K562 (cell line): ENCODE data around the gene BANK1. TPM values are rescaled to one million over a fixed set of nuclear protein-coding genes. Genes with fewer than 3 reads are reported as not detected.

Experiments used
- ATAC-seq: fragments of 200-7000 bp; cut with Tn5 transposase; 3 replicates; pipeline ENCODE4 v1.9.1; 2020; ENCODE audit warnings: moderate library complexity
- BruUV-seq: library from RNA; stranded (reverse); fragments of 400-500 nt; replicated peaks from 2 replicates; lab custom pipeline; 2021; lab: Mats Ljungman, UMichigan
- CTCF ChIA-PET: fragments of 300-600 bp; formaldehyde crosslinking; extraction: SDS; loops from one replicate; lab custom pipeline; 2021; ENCODE audit warnings: low intra/inter-chr PET ratio; lab: Yijun Ruan, JAX
- POLR2A ChIA-PET: fragments of 300-600, 350-650 bp; sonication (Branson Sonifier 250); formaldehyde crosslinking; extraction: SDS; loops from one replicate; lab custom pipeline; 2021; ENCODE audit warnings: antibody characterized with exemption, inconsistent platforms; lab: Yijun Ruan, JAX
- DNase-seq, 4 experiments: peaks; one replicate each; pipeline versions ENCODE4 v3.0.0 to v3.0.0-alpha.2; 2011 to 2018; ENCODE audit warnings: low spot score in 3 of 4, mixed read lengths in 3 of 4; ENCODE audit errors: extremely low read depth in 1 of 4
- FAIRE-seq: peaks from 2 replicates; lab custom pipeline; 2011; peaks lifted over from hg19 to GRCh38; lab: Jason Lieb, UNC
- H2AFZ ChIP-seq: 2 replicates; pipeline ENCODE4 v1.6.0; 2011; ENCODE audit warnings: low read depth, low read length, control low read depth, inconsistent platforms
- H3K27ac ChIP-seq: fragments of 200-600 bp; 3 replicates; pipeline ENCODE4 v1.8.0; 2011; ENCODE audit warnings: low read depth, mild to moderate bottlenecking, control low read depth, inconsistent platforms, low read length, moderate library complexity, mixed read lengths; ENCODE audit errors: extremely low read depth
- H3K27me3 ChIP-seq, 2 experiments: fragments of 300-600 bp in 1 of 2; 2 replicates in 1 of 2; 3 replicates in 1 of 2; pipeline versions ENCODE4 v1.6.0 to v1.8.0; 2011; ENCODE audit warnings: inconsistent platforms in 2 of 2, low read length in 2 of 2, mild to moderate bottlenecking in 1 of 2, mixed read lengths in 1 of 2, moderate library complexity in 1 of 2; ENCODE audit not compliant: control insufficient read depth in 2 of 2, insufficient read depth in 2 of 2
- H3K36me3 ChIP-seq: fragments of 300-600 bp; 3 replicates; pipeline ENCODE4 v1.8.0; 2011; ENCODE audit warnings: mild to moderate bottlenecking, low read length, inconsistent platforms; ENCODE audit not compliant: control insufficient read depth, insufficient read depth
- H3K4me1 ChIP-seq, 2 experiments: fragments of 200-600 bp in 1 of 2; replicated peaks in 1 of 2; 2 replicates in 1 of 2; 3 replicates in 1 of 2; pipeline versions ENCODE4 v1.5.1 to v1.8.0; 2011; ENCODE audit warnings: inconsistent platforms in 2 of 2, low read length in 2 of 2, mild to moderate bottlenecking in 1 of 2, mixed read lengths in 1 of 2, moderate library complexity in 1 of 2; ENCODE audit not compliant: control insufficient read depth in 2 of 2, insufficient read depth in 2 of 2
- H3K4me2 ChIP-seq: 2 replicates; pipeline ENCODE4 v1.6.1; 2011; ENCODE audit warnings: low read length, control low read depth, inconsistent platforms, mixed read lengths; ENCODE audit not compliant: insufficient read depth
- H3K4me3 ChIP-seq: fragments of 200-600 bp; sonication (generic), shearing (Covaris generic); 2 replicates; pipeline ENCODE4 v1.5.1; 2016; ENCODE audit warnings: control low read depth, inconsistent platforms
- H3K79me2 ChIP-seq: fragments of 200-600 bp; 3 replicates; pipeline ENCODE4 v1.8.0; 2011; ENCODE audit warnings: low read length, inconsistent platforms; ENCODE audit not compliant: control insufficient read depth, insufficient read depth
- H3K9ac ChIP-seq, 2 experiments: 2 replicates each; pipeline versions ENCODE4 v1.6.0 to v1.6.1; 2011; ENCODE audit warnings: low read depth in 2 of 2, low read length in 2 of 2, control low read depth in 1 of 2, inconsistent platforms in 1 of 2, mild to moderate bottlenecking in 1 of 2, mixed read lengths in 1 of 2; ENCODE audit not compliant: insufficient read depth in 1 of 2
- H3K9me1 ChIP-seq: one replicate; pipeline ENCODE4 v1.6.0; 2011; ENCODE audit warnings: inconsistent platforms, mild to moderate bottlenecking, low read length, moderate library complexity; ENCODE audit not compliant: control insufficient read depth, insufficient read depth
- H3K9me3 ChIP-seq: replicated peaks from 2 replicates; pipeline ENCODE4 v1.5.1; 2011; ENCODE audit warnings: low read depth, low read length, inconsistent platforms; ENCODE audit not compliant: control insufficient read depth, insufficient read depth
- H4K20me1 ChIP-seq: replicated peaks from 2 replicates; pipeline ENCODE4 v1.6.1; 2011; ENCODE audit warnings: low read length, inconsistent platforms, mixed read lengths; ENCODE audit not compliant: control insufficient read depth, insufficient read depth
- ATF1 ChIP-seq, 2 experiments: fragments of 450-650 bp in 1 of 2; IDR thresholded peaks; 2 replicates each; pipeline ENCODE4 v1.6.1; 2016; ENCODE audit warnings: missing compliant biosample characterization in 1 of 2, missing genetic modification characterization in 1 of 2
- GTF2E2 ChIP-seq: fragments of 200-800 bp; sonication (Bioruptor generic); IDR thresholded peaks from 2 replicates; pipeline ENCODE4 v1.6.1; 2016; ENCODE audit warnings: missing genetic modification characterization, missing compliant biosample characterization
- HDAC1 ChIP-seq, 2 experiments: fragments of 450-650 bp; IDR thresholded peaks; 2 replicates each; pipeline ENCODE4 v1.6.1; 2016 to 2017; ENCODE audit warnings: inconsistent platforms in 1 of 2, mild to moderate bottlenecking in 1 of 2, moderate library complexity in 1 of 2
- HMG20A ChIP-seq: fragments of 450-650 bp; formaldehyde crosslinking; conservative IDR thresholded peaks from 2 replicates; pipeline ENCODE4 v1.4.0; 2020; ENCODE audit warnings: mild to moderate bottlenecking, mixed read lengths
- HNRNPH1 ChIP-seq: fragments of 200-400 bp; formaldehyde crosslinking; optimal IDR thresholded peaks from 2 replicates; pipeline ENCODE3; 2017; ENCODE audit warnings: low read depth, mild to moderate bottlenecking, low read length, moderate library complexity
- ID3 ChIP-seq, 2 experiments: fragments of 250-450 bp in 1 of 2; fragments of 450-650 bp in 1 of 2; sonication (Bioruptor Pico) in 1 of 2; IDR thresholded peaks; 2 replicates each; pipeline versions ENCODE4 v1.6.1 to v1.8.0; 2016 to 2021; ENCODE audit warnings: mild to moderate bottlenecking in 2 of 2, moderate library complexity in 2 of 2, missing compliant biosample characterization in 1 of 2, missing genetic modification characterization in 1 of 2
- MED1 ChIP-seq: sonication (generic); formaldehyde crosslinking; IDR thresholded peaks from 2 replicates; pipeline ENCODE4 v1.8.1; 2023; ENCODE audit warnings: missing genetic modification reagents, borderline replicate concordance
- RFX5 ChIP-seq: IDR thresholded peaks from 2 replicates; pipeline ENCODE4 v1.6.1; 2011; ENCODE audit warnings: low read depth, mild to moderate bottlenecking, improper control_type of control experiment, low read length
- SIRT6 ChIP-seq: IDR thresholded peaks from one replicate; pipeline ENCODE4 v1.6.1; 2012; ENCODE audit warnings: low read depth, mild to moderate bottlenecking, control low read depth, inconsistent platforms, low read length, moderate library complexity
- TAF7 ChIP-seq: fragments of 450-650 bp; IDR thresholded peaks from 2 replicates; pipeline ENCODE4 v1.6.1; 2016; ENCODE audit warnings: missing genetic modification characterization, missing compliant biosample characterization
- TGIF2 ChIP-seq: sonication (generic); formaldehyde crosslinking; IDR thresholded peaks from 2 replicates; pipeline ENCODE4 v1.8.1; 2022; ENCODE audit warnings: mild to moderate bottlenecking, missing genetic modification reagents, moderate library complexity
- TSC22D4 ChIP-seq: fragments of 450-650 bp; IDR thresholded peaks from 2 replicates; pipeline ENCODE4 v1.6.1; 2016; ENCODE audit warnings: missing genetic modification characterization, missing biosample characterization, control low read depth
- ZC3H8 ChIP-seq: fragments of 450-650 bp; IDR thresholded peaks from 2 replicates; pipeline ENCODE4 v1.6.1; 2017
- ZNF133 ChIP-seq: fragments of 250-450 bp; sonication (Bioruptor Pico); IDR thresholded peaks from 2 replicates; pipeline ENCODE4 v1.4.0; 2020; ENCODE audit warnings: mild to moderate bottlenecking
- ZNF175 ChIP-seq: fragments of 200-800 bp; sonication (Bioruptor generic); IDR thresholded peaks from 2 replicates; pipeline ENCODE4 v1.6.1; 2016; ENCODE audit warnings: low read depth, mild to moderate bottlenecking, missing genetic modification characterization, missing compliant biosample characterization
- ZNF184 ChIP-seq: sonication (generic); formaldehyde crosslinking; IDR thresholded peaks from 2 replicates; pipeline ENCODE4 v1.5.0; 2020; ENCODE audit warnings: missing genetic modification reagents
- ZNF311 ChIP-seq: fragments of 250-450 bp; sonication (Bioruptor Pico); IDR thresholded peaks from 2 replicates; pipeline ENCODE4 v1.4.0; 2020; ENCODE audit warnings: mild to moderate bottlenecking, moderate library complexity
- ZNF449 ChIP-seq: fragments of 250-450 bp; sonication (Bioruptor Pico); IDR thresholded peaks from 2 replicates; pipeline ENCODE4 v1.8.0; 2022; ENCODE audit warnings: moderate library complexity, mild to moderate bottlenecking, inconsistent platforms
- ZNF668 ChIP-seq: fragments of 250-450 bp; sonication (Bioruptor Pico); IDR thresholded peaks from 2 replicates; pipeline ENCODE4 v1.8.0; 2022; ENCODE audit warnings: mild to moderate bottlenecking, inconsistent platforms
- WGBS: fragments of 100-300 bp; shearing (Covaris generic); methylation state at CpG from one replicate; pipeline ENCODE4 v1.1.6; 2016; ENCODE audit warnings: low coverage, mixed read lengths; ENCODE audit not compliant: insufficient coverage; ENCODE audit errors: missing lambda C conversion rate; 5-methylcytosine and 5-hydroxymethylcytosine counted together
- in situ Hi-C: fragments of 300-500 bp; cut with MboI; formaldehyde crosslinking; loops from 4 replicates; pipeline ENCODE4 v1.15.0; 2018; ENCODE audit warnings: inconsistent platforms, mixed read lengths
- intact Hi-C: fragments of 100-400 bp; cut with micrococcal nuclease; formaldehyde crosslinking; loops from 2 replicates; pipeline ENCODE4 v1.14.2; 2022
- polyA plus RNA-seq, 8 experiments: library from polyadenylated mRNA; depleted of rRNA in 4 of 8; stranded (reverse) in 5 of 8; unstranded in 3 of 8; fragments of >200 nt; fragmentation: Nextera tagmentation in 2 of 8; fragmentation: Illumina TruSeq in 1 of 8; extraction: Ambion mirVana in 2 of 8; extraction: Trizol in 1 of 8; gene quantifications; 2 replicates each; pipeline versions ENCODE4 v1.2.1 to v1.2.3, GENCODE V29; 2011 to 2014; ENCODE audit warnings: inconsistent platforms in 1 of 8, missing spikeins in 1 of 8
- total RNA-seq, 7 experiments: library from RNA; depleted of rRNA in 6 of 7; stranded (reverse); fragments of >200 nt in 6 of 7; fragmentation: Illumina TruSeq in 2 of 7; extraction: Trizol in 2 of 7; gene quantifications; 2 replicates each; pipeline versions ENCODE4 v1.2.1 to v1.2.3, GENCODE V29; 2011 to 2021; ENCODE audit warnings: low replicate concordance in 1 of 7
- TF ChIP-seq, protein P1 (sequence below), 2 experiments: fragments of 450-650 bp; IDR thresholded peaks; 2 replicates each; pipeline ENCODE4 v1.6.1; 2016

Gene BANK1
- total and polyA plus RNA-seq, 9 of the 15 experiments (the other 6 are each of a cell fraction or from before 2014, with no cell fraction given) = not detected

DNA sequence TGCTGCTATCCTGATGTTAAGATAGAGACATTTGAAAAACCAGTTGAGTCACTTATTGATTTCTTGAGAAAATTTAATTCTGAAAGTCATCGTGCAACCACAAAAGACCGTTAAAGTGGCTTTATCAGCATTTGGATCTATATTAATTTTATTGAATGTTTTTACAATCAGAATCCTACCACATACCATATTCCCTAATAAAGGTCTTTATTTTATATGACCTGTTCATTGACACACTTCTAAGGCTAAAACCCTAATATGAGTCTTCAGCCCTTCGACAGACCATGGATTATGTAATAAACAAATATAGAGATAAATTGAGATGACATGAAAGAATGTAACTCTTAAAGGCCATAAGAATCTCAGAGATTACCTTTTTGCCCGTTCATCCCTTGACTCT lies 68.1 kb downstream of the BANK1 start:
- Histone ChIP-seq H4K20me1 (no peaks in the 10 kb centered on the region), H3K9ac (no peak overlapping the region), H3K79me2 (no peaks in the 10 kb centered on the region), H3K9me1 (no peaks in the 10 kb centered on the region), H3K4me1 (no peaks in the 10 kb centered on the region), H3K9me3 (0 out of 2 replicates have a peak, but pooled peaks cover 2% of the 10 kb centered on the region), H3K4me2 (no peak overlapping the region), H3K4me3 (no peak overlapping the region), H3K27me3 (no peaks in the 10 kb centered on the region), H3K36me3 (no peaks in the 10 kb centered on the region), H3K27ac (no peak overlapping the region), H2AFZ (no peak overlapping the region)
- FAIRE-seq = no peak
- in situ Hi-C loops = no loop called here
- ATAC-seq = no peak
- 2% methylated on average over 4 of the region's 4 CpGs for whole genome bisulfite sequencing
- intact Hi-C loops = no loop called here
- CTCF ChIA-PET = no interaction called here
- no TSS peak for BruUV-seq
- DNase-seq = no peak
- POLR2A ChIA-PET = no interaction called here
- no peak for TF ChIP-seq ID3 (CRISPR knock-in tag; IDR thresholded peaks at IDR 0.05)
- TF ChIP-seq ID3 (tag; IDR thresholded peaks at IDR 0.05) = no peak
- no peak for TF ChIP-seq HDAC1 (IDR thresholded peaks at IDR 0.05)
- no peak for TF ChIP-seq GTF2E2 (tag)
- no peak for TF ChIP-seq ZNF449 (CRISPR knock-in tag)
- TF ChIP-seq MED1 (CRISPR knock-in tag) = no peak
- TF ChIP-seq HMG20A = no peak
- no peak for TF ChIP-seq ZNF311 (CRISPR knock-in tag)
- TF ChIP-seq, protein P1, sequence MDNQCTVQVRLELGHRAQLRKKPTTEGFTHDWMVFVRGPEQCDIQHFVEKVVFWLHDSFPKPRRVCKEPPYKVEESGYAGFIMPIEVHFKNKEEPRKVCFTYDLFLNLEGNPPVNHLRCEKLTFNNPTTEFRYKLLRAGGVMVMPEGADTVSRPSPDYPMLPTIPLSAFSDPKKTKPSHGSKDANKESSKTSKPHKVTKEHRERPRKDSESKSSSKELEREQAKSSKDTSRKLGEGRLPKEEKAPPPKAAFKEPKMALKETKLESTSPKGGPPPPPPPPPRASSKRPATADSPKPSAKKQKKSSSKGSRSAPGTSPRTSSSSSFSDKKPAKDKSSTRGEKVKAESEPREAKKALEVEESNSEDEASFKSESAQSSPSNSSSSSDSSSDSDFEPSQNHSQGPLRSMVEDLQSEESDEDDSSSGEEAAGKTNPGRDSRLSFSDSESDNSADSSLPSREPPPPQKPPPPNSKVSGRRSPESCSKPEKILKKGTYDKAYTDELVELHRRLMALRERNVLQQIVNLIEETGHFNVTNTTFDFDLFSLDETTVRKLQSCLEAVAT (IDR thresholded peaks at IDR 0.05) = no peak
- TF ChIP-seq ZNF668 (CRISPR knock-in tag) = no peak
- TF ChIP-seq ATF1 (CRISPR knock-in tag; IDR thresholded peaks at IDR 0.05) = no peak
- no peak for TF ChIP-seq ATF1 (tag; IDR thresholded peaks at IDR 0.05)
- TF ChIP-seq TSC22D4 (tag) = no peak
- TF ChIP-seq TGIF2 (CRISPR knock-in tag) = no peak
- no peak for TF ChIP-seq ZNF175
- no peak for TF ChIP-seq ZC3H8
- no peak for TF ChIP-seq SIRT6
- no peak for TF ChIP-seq ZNF184 (CRISPR knock-in tag)
- no peak for TF ChIP-seq RFX5
- no peak for TF ChIP-seq ZNF133 (CRISPR knock-in tag)
- no peak for TF ChIP-seq TAF7 (tag)
- no peak for TF ChIP-seq HNRNPH1
